SIG-M5 treated with dmso at 0.1 percent for 504 hours (cell line): Measurements from ENCODE around the gene TMEM132D.

Experiments
- DNase-seq: peaks from one replicate; lab custom pipeline; 2025; ENCODE audit not compliant: unreplicated experiment; lab: John Stamatoyannopoulos, UW

TMEM132D gene

GRCh38 chr12:129138776-129139175 is 765.0 kb downstream of the TMEM132D start:
- DNase-seq: no peak

DNA sequence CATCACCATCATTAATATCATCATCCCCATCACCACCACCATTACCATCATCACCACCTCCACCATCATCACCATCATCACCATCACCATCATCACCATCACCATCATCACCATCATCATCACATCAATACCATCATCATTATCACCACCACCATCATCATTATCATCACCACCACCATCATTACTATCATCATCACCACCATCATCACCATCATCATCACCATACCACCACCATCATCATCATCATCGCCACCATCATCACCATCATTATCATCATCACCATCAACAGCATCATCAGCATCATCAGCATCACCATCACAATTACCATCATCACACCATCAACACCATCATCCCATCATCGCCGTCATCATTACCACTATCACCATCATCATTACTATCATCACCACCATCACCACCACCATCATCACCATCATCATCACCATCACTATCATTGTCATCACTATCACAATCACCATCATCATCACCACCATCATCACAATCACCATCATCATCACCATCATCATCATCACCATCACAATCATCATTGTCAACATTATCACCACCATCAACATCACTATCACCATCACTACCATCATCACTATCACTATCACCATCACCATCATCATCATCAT is 767.0 kb downstream of the TMEM132D start:
- no peak for DNase-seq

DNA sequence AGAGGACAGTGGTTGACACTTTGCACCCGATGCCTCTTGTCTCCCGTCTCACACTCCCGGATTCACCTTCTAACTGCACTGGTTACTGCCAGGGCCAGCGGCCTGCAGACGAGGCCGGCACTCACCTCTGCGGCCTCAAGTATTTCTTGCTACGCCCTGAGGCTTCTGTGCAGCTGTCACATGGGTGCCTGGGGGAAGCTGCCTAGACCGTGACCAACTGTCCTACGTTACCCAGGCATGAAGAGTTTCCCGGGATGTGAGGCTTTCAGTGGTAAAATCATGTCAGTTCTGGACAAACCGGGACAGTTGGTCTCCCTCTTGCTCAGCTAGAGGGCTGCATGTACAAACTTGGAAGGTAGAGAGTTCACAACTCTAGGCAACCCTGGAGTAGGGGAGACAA is 776.1 kb downstream of the TMEM132D start:
- no peak for DNase-seq

- no peak for DNase-seq
Measured at GRCh38 chr12:129127211-129127610, 776.6 kb downstream of the TMEM132D start.

DNA sequence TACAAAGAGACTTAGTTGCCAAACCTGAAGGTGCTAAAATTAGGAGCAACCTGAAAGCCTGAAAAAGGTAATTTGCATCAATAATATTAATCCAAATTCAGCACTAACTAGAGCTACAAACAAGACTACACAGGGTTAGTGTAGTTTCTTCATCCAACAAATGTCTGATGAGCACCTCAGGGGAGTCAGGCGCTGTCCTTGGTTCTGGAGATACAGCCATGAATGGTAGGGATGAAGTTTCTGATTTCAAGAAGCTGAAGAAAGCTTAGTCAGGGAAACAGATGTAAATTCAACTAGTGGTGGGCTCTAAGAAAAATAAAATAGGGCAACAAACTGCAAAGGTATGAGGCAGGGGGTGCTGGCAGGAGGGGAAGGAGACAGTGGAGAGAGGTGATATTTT is 784.3 kb downstream of the TMEM132D start:
- no peak for DNase-seq

- no peak for DNase-seq
Measured at GRCh38 chr12:129115558-129115957, 788.3 kb downstream of the TMEM132D start.

DNA sequence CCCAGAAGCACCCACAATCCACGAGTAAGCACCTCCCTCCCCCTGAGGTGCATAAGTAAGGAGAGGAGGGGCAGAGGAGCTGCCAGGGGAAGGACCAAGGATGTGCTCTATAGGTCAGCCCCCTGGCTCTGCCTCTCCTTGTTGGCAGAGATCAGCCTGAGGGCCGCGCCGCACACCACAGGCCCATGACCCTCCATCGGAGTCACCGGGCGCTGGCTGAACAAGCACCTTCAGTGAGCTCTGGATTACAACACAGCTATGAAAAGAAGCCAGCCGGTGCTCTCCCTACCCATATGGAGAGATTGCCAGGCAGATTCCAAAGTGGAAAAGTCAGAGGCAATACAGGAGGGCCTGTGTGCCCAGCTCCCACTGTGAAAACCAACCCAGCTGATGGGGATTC is 793.2 kb downstream of the TMEM132D start:
- no peak for DNase-seq

DNA sequence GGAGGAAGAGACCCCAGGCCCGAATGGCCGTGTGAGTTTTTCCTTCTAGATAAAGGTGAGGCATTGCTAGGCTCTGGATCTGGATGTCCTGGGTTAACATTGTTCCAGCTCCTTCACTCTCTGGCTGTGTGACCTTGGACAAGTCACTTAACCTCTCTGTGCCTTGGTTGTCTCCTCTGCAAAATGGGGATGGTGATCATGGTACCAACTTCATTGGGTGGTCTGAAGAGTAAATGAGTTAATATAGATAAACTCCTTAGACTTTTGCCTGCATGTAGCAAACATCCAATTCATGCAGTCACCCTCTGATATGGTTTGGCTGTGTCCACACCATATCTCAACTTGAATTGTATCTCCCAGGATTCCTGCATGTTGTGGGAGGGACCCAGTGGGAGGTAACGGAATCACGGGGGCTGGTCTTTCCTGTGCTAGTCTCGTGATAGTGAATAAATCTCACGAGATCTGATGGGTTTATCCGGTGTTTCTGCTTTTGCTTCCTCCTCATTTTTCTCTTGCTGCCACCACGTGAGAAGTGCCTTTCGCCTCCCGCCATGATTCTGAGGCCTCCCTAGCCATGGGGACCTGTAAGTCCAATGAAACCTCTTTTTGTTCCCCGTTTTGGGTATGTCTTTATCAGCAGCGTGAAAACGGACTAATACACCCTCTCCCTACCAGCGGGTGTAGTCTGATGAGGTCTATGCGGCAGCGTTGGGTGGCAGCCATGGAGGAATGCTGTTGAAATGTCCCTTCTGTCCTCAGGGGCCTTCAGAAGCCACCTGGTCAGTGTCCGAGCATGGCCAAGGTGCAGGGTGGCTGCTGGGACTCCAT is 794.4 kb downstream of the TMEM132D start:
- DNase-seq: no peak

- no peak for DNase-seq
Measured at GRCh38 chr12:129106772-129107171, 797.1 kb downstream of the TMEM132D start.

GRCh38 chr12:129103231-129103630 is 800.6 kb downstream of the TMEM132D start:
- DNase-seq: no peak

- no peak for DNase-seq
Measured at GRCh38 chr12:129102233-129102632, 801.6 kb downstream of the TMEM132D start.

DNA sequence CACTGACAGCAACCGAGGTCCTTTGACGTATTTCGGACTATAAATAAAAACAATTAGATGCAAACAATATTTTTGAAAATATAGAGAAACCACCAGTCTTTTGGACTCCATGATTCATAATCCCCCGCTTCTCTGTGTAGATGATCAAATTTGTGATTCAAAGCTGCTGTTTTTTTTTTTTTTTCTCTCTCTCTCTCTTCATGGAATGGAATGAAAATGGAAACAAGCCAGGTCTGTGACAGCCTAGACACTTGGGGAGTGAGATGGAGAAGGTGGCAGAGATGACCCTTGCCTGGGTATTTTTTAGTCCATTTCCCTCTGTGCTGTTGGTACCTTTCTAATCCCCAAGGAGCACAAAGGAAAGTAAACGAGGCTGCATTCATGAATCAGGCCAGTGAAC is 802.0 kb downstream of the TMEM132D start:
- no peak for DNase-seq

GRCh38 chr12:129101404-129101803 is 802.4 kb downstream of the TMEM132D start:
- no peak for DNase-seq

DNA sequence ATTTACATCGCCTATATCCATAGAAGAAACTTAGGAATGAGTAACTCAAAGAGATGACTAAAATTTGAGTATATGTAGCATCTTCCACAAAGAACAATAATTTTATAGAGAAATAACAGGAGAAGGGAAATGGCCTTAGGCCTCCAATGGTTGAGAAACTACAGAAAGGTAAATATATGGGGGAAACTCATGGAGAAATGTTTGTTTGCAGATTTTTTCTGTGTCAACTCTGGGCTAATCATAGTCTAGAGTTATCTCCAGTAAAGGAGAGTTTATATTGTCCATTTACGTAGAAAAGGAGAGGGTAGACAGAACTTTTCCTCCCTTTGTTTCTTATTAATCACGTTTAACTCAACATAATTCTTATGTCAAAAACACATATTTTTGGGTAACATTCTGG is 806.4 kb downstream of the TMEM132D start:
- DNase-seq: no peak

- DNase-seq: no peak
Measured at GRCh38 chr12:129096968-129097367, 806.9 kb downstream of the TMEM132D start.

DNA sequence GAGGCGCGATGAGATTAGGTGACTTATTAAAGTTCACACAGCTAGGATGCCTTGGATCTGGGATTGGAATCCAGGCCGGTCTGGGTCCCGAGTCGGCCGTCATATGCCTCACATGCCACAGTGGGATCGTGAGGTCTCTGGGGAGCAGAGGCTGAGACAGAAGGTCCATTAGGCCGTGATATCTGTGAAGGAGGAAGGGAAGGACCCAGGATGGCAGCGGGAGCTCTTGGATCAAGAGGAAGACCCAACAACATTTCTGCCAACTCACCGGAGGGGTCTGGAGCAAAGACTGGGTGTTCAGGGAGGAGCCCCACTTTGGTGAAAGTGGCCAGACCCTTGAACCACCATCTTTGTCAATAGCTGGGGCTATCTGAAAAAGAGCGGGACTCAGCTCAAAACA is 807.6 kb downstream of the TMEM132D start:
- DNase-seq: no peak

- no peak for DNase-seq
Measured at GRCh38 chr12:129089576-129089975, 814.2 kb downstream of the TMEM132D start.

DNA sequence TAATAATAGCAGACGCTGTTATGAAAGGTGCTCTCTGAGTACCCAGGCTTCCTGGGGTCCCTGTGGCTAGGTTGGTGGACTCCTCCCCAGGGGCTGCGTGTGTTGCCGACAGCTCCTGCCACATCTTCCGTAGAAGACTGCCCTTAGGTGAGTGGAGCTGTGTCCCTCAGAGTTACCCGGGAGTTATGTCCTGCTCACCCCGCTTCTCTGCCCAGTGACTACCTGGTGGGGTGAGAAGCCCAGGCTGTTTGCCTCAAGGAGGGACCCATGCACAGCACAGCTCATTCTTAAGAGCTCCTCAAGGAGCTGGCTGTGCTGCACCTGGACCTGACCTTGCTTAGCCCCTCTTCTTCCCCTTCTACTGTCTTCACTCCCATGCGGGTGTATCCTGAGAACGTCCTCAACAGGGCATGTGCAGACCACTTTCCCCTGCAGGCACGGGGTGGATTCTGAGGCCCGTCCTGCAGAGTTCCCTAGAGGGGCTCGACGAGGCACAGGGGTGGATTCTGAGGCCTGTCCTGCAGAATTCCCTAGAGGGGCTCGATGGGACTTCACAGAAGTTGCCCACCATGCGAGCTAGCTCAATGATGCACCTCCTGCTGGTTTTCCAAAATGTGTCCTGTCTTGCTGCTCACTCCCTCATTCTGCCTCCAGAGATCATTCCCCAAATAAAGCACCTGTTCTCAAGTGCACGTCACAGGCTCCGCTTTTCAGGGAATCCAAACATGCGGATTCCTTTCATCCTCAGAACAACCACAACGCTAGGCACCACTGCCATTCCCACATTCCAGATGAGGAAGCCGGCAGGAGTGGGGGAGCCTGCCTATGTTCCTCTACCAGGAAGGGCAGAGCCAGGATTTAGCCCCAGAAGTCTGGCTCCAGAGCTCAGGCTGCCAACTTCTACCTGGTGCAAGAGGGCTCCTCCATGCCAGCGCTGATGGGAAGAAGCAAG is 818.7 kb downstream of the TMEM132D start:
- no peak for DNase-seq

DNA sequence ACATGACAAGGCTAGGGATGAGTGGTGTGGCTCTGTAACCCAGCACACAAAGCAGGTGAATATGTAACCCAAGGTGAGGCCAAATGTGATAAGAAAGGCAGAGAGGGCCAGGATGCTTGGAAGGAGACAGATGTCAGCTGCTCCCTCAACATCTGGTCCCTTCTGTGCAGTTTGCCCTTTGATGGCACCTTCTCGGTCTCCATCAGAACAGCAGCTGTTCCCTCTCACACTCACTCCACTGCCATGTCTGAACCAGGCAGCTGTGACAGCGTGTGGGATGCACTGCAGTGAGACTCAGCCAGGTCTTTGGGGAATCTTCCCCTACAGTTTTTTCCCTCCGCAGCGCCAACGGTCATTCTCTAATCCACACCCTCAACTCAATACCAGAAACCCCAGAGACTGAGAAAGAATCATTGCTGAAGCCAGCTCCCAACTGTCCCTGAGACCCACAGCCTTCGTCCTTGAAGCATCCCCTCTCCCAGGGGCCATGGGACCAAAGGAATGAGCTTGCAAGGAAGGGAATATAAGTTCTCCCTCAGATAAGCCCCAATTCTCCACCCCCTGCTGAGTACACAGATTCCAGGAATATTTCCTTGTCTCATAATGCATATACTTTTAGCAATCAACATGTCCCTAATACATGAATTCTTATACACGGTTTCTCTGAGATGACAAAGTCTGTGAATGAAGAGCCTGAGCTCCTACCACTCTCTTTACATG is 820.5 kb downstream of the TMEM132D start:
- DNase-seq: no peak

DNA sequence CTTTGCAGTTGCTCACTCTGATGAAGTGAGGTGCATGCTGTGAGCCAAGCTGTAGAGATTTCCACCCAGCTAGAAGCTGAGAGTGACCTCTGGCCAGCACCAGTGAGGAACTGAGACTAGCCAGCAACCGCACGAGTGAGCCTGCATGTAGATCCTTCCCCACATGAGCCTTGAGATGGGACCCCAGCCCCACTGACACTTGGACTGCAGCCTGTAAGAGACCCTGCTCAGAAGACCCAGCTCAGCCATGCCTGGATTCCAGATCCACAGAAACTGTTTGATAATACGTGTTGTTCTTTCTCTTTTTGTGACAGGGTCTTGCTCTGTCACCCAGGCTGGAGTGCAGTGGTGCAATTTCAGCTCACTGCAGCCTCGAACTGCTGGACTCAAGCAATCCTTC is 821.4 kb downstream of the TMEM132D start:
- no peak for DNase-seq

GRCh38 chr12:129081755-129082250 is 822.0 kb downstream of the TMEM132D start:
- no peak for DNase-seq
